Measurements from ENCODE around the gene AP1AR.

- TF ChIP-seq CTCF (IDR thresholded peaks at IDR 0.05): no peak
- TF ChIP-seq POLR2A (IDR thresholded peaks at IDR 0.05): no peak
Measured at GRCh38 chr4:112238833-112239232, 7.2 kb downstream of the AP1AR start.
